GM11168 (cell line): ENCODE data around the gene THAP3.

Experiments
- in situ Hi-C: fragments of 300-500 bp; cut with MboI; formaldehyde crosslinking; loops from one replicate; pipeline ENCODE4 v1.12.0; 2022; ENCODE audit warnings: low sequenced_read_pairs; ENCODE audit not compliant: unreplicated experiment

The THAP3 gene

GRCh38 chr1:6624710-6625583, at the start of gene THAP3:
Gene THAP3 (plus strand): TSS chr1:6624868. CDS start chr1:6625219, 351 bp downstream.
- in situ Hi-C loops, result no loop called here

- in situ Hi-C loops, result no loop called here
Measured at GRCh38 chr1:6577831-6578525, 46.7 kb upstream of the THAP3 start.

- in situ Hi-C loops, result no loop called here
Measured at GRCh38 chr1:6578624-6579373, 45.9 kb upstream of the THAP3 start.

- in situ Hi-C loops, result no loop called here
Measured at GRCh38 chr1:6579374-6580118, 45.1 kb upstream of the THAP3 start, which contains the start of gene ZBTB48. Gene ZBTB48 (plus strand): TSS chr1:6579994. CDS start chr1:6580610, 616 bp downstream.

GRCh38 chr1:6580119-6580592, 44.5 kb upstream of the THAP3 start:
- in situ Hi-C loops, result no loop called here

GRCh38 chr1:6580593-6581409, 43.9 kb upstream of the THAP3 start:
- in situ Hi-C loops, result no loop called here

- in situ Hi-C loops, result no loop called here
Measured at GRCh38 chr1:6581561-6582305, 42.9 kb upstream of the THAP3 start.

GRCh38 chr1:6582370-6582769, 42.3 kb upstream of the THAP3 start:
- in situ Hi-C loops, result no loop called here

GRCh38 chr1:6584126-6585080, 40.3 kb upstream of the THAP3 start:
- in situ Hi-C loops, result no loop called here

GRCh38 chr1:6585081-6585722, 39.5 kb upstream of the THAP3 start:
- in situ Hi-C loops, result no loop called here

- in situ Hi-C loops, result no loop called here
Measured at GRCh38 chr1:6585841-6586240, 38.8 kb upstream of the THAP3 start.

- in situ Hi-C loops, result no loop called here
Measured at GRCh38 chr1:6586404-6586816, 38.3 kb upstream of the THAP3 start.

GRCh38 chr1:6587261-6588005, 37.2 kb upstream of the THAP3 start:
- in situ Hi-C loops, result no loop called here

GRCh38 chr1:6588128-6588892, 36.4 kb upstream of the THAP3 start:
- in situ Hi-C loops, result no loop called here

GRCh38 chr1:6588893-6589520, 35.7 kb upstream of the THAP3 start:
- in situ Hi-C loops, result no loop called here
